ENCODE data around the gene KRT5.

The KRT5 gene

DNA sequence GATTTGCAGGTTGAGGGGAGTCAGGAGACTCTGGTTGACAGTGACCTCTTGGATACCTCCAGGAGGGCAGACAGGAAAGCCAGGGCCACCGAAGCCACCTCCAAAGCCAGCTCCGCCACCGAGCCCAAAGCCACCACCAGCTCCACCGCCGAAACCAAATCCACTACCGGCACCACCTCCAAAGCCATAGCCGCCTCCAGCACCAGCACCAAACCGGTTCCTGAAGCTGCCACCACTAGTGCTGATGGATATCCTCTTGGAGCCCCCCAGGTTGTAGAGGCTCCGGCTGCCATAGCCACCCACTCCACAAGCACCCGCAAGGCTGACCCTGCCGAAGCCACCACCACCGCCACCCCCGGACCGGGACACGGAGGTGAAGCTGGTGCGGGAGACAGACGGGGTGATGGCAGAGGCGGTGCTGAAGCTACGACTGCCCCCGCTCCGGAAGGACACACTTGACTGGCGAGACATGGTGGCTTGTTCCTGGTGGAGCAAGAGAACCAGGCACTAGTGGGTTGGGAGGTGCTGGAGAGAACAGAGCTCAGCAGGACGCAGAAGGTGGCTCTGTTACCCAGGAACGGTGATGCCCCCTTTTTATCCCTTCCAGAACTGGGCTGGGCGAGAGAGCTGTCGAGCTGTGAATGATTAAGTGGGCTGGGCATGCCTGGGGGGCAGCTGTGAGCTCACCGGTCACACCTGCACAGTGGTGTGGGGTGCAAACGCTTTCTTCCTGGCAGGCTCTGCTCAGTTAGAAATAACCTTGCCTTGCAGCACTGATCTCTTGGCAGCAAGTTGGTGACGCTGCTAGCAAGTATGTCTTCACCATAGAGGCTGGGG, at the start of gene KRT5:
KRT5 (minus strand) TSS at position 569 of the 837 bp plus-strand sequence; CDS start at position 471, 98 bp downstream.
- no peak for DNase-seq

DNA sequence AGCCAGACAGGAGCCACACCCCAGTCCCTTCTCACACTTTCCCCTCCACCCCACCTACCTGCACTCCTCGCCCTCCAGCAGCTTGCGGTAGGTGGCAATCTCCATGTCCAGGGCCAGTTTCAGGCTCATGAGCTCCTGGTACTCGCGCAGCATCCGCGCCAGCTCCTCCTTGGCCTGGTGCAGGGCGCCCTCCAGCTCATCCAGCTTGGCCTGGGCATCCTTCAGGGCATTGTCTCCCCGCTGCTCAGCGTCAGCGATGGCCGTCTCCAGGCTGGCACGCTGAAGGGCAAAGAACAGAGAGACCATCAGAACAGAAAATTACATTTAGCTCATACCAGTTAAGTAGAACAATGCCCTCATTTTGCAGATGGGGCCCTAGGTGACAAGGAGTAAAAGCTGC, 47.9 kb upstream of the KRT5 start:
- peak in 13 of 56 donors; percentile 4 to 36 (median 20) for DNase-seq

DNA sequence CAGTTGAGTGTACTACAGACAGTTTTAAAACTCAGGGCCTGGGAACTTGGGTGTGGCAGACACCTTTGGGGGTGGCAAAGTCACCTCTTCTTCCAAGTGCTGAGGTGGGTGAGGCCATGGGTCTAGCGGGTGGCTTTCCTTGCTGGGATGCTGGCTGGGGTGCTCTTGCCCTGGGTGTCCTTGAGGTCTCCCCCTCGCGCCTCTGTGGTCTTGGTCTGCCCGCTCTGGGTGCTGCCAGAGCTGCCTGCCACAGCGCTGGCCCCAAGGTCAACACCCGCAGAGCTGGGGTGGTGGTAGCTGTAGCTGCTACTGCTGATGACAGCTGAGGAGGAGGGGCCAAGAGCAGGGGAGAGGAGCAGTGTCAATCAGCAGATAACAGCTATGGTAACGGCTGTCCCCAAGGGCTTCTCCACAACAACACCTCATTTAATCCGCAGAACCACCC, 46.7 kb upstream of the KRT5 start:
- no peak for DNase-seq

DNA sequence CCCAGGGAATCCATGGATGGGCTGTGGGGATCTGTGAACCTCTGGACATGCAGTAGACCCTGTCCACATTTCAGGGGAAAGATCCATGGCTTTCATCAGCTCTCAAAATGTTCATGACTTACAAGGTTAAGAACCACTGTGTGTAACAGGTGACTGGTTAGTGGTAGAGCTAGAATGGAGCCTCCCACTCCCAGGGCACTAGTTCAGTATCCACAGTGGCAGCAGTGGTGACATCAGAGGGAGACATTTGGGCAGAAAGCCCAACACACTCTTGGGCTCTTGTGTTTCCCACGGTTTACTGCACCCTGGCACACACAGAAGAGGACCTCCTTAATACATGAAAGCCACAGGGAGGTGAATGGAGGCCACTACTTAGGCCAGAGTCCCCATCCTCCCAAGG, 44.4 kb upstream of the KRT5 start:
- DNase-seq = no peak

DNA sequence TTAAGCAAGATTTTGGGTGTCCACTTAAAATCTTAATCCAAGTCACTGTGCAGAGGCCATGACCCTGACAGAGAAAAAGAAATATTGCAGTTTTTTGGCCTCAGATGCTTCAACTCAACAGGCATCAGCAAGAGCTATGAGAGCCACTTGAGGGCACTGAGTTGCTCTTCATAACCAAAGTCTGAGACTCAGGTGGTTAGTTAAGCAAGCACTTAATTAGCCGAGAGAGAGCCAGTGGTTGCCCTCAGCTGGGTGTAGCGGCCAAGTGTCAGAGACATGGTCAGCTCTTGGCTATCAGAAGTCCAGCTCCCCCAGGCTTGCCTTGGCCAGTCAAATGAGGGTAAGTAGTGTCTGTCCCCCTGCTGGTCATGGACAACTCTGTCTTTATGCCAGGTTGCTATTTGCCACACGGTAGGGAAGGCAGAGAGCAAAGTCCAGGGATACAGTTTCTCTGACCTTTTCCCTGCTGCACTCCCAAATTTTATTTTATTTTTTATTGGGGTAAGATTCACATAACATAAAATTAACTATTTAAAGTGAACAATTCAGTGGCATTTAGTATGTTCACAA, 41.8 kb upstream of the KRT5 start:
- no peak for DNase-seq

DNA sequence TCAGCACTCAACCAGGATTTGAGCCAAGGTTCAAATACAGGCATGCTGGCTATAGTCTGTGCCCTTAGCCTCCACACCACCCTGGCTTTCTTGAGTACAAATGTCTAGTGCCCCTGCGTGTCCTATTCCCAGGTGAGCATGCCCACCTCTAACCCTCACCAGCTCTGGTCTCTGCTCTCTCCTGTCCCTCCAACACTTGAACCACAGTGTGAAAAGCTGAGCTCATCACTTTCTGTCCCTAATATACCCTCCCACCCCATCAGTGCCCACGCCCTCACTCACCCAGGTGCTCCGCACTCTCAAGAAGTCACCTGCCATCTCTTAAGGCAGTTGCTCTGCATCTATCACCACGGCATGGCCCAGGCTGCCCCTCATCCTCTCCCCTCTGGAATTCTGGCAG, 39.8 kb upstream of the KRT5 start:
- no peak for DNase-seq

DNA sequence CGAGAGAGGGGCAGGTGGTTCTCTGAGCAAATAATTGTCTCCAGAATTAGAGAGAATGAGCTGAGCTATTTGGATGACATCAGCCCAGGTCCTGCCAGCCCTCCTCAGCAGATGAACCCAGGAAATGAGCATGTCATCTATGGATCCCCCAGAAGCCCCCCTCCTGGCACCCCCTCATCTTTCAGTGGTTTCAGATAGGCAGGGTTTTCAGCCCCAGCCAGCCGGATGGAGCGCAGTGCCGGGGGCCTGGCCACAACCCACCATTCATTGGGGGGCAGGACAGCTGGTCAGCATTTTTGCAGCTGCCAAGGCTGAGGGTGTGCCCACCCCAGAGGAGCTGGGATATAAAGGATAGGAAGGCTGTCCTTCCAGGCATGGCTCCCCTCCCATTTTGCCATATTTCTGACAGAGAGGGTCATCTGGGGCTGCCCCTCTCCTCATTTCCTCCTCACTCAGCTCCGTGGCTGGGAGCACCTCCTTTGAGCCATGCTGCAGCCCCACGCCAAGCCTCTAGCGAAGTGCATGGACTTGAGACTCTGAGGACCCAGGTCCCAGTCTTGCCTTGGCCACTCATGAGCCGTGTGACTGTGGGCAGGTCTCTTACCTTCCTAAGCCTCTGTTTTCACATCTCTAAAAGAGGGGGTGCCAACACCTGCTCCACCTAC, 38.7 kb upstream of the KRT5 start:
- DNase-seq = no peak

DNA sequence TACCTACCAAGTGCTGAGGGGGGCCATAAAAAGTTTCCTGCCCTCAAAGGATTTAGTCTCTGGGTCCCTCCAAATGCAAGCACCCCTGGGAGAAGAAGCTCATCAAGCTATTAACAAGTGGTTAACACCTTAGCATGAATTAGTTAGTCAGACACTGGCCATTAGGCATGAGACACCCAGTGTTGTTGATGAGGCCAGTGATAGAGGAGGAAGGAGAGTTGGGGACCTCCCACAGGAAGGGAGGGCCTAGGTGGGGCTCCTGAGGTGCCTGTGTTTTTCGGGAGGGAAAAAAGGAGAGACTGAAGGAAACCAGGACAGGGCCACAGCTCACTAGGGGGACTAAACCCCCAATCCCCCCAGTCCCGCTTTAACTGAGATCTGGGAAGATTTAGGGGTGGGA, 37.3 kb upstream of the KRT5 start:
- no peak for DNase-seq

DNA sequence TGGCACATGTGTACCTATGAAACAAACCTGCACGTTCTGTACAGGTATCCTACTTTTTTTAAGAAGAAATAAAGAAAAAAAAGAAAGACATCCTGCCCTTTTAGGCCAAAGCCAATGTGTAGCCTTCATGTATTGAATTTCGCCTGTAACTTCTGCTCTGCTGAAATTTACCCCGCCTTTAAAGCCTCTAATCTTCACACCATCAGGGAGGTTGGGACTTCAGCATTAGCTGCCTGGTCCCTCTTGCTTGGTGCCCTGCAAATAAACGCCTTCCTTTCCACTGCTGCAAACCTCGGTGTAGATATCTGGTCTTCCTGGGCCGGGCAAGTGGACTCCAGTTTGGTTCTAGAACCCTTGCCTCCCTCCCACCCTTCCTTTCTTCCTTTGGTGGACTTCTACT, 35.4 kb upstream of the KRT5 start:
- DNase-seq = no peak

DNA sequence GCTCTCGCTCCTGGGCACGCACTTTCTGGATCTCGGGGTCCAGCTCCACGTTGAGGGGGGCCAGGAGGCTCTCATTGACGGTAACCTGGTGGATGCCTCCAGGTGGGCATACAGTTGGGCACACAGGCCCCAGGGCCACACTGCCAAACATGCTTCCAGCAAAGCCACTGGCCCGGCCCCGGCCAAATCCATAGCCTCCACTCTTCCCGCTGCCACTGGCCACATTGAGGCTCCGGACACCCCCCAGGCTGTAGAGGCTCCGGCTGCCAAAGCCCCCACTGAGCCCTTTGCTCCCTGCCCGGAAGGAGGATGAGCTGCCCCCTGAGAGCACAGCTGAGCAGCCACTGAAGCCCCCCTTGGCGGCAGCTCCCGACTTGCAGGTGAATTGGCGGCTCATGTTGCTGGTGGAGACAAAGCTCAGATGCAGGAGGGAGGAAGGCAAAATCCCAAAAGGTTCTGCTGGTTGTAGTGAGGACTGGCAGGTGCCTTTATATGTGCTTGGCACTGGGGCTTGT, 32.5 kb upstream of the KRT5 start, which contains the start of gene KRT71:
KRT71 (minus strand) TSS at position 465 of the 515 bp plus-strand sequence; CDS start at position 397, 68 bp downstream.
- DNase-seq = no peak

DNA sequence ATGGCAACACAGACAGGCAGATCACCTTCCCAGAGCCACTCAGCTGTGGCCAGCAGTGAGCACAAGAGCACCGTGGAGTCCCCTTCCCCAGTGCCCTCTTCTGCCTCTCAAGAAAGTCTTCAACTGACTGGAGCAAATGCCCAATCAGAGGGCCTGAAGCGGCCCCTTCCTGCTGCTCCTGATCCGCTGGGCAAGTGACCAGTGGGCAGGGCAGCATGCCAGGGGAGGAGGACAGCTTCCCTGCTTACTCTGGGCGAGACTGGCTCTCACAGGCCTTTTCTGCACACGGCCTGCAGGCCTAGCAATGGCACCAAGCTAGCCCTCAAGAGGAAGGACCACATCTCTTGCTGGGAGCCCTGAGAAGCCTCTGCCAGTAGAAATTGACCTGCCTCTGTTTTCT, 31.9 kb upstream of the KRT5 start:
- peak in 25 of 56 donors; percentile 5 to 74 (median 28) for DNase-seq

DNA sequence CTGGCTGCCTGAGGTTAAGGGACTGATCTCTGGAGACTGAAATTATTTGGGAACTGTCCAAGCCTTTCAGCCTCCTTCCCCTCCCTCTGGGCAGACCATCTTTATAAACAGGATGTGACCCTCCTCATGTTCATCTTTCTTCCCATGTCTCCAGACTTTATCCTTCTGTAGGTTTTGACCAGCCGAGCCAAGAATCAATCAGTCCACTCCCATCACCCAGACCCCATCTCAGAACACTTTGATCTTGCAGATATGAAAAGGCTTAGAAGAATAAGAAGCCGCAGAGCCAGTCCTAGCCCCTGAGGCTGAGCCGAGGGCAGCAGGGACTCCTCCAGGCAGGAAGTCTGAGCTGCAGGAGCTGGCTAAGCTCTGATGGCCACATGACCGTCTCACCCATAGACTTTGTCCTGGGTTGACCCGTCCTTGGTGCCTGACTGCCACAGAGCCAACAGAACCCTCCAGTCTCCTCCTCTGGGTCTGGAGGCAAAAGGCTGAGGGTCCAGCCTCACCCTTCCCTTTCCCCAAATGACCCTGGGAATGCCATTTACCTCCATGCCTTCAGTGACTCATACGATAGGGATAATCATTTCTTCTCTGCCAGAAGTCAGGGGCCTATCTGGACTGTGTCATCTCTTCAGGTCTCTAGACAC, 31.1 kb upstream of the KRT5 start:
- no peak for DNase-seq

DNA sequence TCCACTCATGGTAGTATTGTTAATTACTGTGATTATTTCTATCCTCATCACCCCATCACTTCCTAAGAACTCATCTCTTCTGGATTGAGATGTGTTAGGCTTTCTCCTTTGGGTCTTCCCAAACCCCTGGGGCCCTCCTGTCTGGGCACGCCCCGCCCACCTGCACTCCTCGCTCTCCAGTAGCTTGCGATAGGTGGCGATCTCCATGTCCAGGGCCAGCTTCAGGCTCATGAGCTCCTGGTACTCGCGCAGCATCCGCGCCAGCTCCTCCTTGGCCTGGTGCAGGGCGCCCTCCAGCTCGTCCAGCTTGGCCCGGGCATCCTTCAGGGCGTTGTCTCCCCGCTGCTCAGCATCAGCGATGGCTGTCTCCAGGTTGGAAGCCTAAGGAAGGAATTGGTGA, 25.9 kb upstream of the KRT5 start:
- DNase-seq = no peak

DNA sequence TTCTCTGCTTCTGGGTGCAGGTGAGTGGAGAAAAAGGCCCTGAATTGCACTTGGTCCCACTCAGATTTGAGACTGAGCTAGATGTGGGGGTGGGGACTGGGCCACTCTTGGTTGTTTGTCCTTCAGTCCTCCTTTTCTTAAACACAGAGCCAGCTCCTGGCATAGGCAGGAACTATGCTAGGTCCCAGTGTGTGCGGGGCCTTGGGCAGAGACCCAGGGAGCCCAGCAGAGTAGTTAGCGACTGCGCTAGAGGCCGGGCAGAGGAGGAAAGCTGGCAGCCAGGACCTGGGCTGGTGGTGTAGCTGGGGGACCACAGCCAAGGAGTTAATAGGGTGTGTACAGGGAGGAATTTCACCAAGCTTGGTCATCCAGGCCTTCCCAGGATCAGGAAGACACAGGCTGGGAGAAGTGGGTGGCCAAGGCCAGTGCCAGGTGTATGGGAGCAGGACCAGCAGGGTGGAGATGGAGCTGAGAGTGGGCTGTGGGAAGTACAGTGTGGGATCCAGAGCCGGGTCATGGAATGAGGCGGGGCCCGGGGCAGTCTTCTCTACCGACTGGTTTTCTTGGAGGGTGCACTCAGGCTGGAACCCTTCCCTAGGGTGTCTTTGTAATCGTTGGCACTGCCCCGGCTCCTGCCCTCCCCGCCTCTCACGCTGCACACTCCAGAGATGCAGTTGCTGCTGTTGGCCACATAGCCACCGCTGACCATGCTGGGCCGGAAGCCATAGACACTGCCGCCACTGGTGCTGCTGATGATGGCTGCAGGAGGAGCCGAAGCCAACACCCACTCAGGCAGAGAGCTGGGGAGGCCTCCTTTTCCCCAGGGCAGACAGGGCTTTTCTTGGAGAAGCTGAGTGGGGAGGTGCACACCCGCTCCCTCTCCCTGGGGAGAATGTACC, 24.0 kb upstream of the KRT5 start:
- DNase-seq = peak in 23 of 56 donors; percentile 6 to 70 (median 33)

DNA sequence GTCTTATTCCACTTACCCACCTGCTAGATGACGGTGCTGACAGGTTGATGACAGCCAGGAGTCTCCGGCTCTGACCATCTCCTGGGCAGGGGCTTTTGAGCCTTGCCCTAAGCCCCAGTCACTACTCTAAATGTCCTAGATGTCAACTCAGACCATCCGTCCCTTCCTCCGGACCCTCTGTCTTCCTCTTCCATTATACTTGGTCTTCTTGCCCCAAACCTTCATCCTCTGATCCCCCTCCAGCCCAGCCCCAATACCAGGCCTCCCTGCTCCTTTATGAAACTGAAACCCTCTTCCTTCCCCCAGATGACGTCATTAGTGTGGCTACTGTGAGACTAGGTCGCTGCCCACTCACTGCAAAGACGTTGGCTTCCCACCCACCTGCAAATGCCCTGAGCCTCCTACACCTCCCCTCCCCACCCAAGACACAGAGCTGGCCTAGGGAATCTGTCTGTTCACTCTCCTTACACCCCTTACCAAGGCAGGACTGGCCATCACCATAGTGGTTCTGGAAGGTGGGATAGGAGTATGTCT, 22.7 kb upstream of the KRT5 start:
- no peak for DNase-seq

DNA sequence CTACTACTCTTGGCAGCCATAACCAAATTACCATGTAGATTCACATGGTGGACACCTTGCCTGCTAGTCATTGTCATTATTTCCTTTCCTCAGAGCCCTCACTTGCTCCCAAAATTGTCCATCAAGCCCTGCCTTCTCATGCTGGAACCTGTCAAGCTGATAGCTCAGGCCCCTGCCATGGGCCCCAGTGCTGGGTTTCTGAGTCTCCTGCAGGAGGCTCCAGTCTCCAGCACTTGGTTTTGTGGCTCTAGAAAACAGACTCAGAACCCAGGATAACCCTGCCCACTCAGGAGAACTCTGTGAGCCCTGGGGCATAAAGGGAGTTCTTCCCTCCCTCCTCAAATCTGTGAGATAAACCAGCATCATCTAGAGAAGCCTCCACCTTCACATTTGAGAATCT, 22.0 kb upstream of the KRT5 start:
- no peak for DNase-seq

DNA sequence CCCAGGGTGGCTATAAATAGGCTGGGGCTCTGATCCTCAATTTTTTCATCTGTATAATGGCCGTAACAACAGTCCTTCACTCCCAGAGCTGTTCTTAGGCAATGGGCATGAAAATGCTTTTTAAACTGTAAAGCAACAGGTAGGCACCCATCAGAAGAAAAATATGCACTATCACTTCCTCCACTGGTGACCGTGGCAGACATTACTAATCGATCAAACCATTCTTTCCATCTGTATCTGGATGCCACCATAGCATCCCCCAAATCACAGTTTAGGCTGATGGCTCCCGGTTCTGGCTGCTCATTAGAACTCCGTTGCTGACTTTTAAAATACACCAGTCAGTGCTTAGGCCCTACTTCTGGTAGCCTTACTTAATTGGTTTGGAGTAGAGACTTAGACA, 21.5 kb upstream of the KRT5 start:
- no peak for DNase-seq

DNA sequence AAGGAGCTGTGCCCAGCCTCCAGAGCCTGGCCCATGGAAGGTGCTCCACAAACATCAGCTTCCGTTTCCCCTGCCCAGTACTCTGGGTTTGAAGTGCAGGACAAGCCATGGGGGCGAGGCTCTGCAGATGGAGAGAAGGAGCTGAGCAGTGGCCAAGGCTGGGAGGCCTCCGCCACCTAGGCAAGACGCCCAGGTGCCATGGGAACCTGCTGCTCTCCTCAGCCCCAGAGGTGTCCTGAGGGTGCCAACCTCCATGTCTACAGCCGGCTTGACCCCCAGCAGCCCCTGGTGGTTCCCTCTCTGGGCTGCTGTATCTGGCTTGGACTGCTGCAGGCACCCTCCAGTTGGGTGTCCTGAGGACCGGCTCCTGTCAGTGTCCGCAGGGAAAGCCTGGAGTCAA, 20.3 kb upstream of the KRT5 start:
- DNase-seq = no peak

DNA sequence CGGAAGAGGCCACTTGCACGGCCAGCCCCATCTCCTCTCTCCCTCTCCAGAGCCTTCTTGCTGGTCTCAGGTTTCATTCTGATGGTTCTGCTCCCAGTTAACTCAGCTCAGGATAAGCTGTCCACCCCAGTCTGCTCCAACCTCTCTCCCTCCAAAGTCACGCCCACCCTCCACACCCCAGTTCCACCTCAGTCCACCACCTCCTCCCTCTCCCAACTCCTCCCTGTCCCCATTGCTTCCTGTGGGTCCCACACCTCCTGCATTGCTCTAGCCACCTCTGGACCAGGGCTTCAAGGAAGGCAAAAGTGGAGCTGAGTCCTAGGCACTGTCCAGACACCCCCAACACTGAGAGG, 19.6 kb upstream of the KRT5 start:
- DNase-seq = no peak

DNA sequence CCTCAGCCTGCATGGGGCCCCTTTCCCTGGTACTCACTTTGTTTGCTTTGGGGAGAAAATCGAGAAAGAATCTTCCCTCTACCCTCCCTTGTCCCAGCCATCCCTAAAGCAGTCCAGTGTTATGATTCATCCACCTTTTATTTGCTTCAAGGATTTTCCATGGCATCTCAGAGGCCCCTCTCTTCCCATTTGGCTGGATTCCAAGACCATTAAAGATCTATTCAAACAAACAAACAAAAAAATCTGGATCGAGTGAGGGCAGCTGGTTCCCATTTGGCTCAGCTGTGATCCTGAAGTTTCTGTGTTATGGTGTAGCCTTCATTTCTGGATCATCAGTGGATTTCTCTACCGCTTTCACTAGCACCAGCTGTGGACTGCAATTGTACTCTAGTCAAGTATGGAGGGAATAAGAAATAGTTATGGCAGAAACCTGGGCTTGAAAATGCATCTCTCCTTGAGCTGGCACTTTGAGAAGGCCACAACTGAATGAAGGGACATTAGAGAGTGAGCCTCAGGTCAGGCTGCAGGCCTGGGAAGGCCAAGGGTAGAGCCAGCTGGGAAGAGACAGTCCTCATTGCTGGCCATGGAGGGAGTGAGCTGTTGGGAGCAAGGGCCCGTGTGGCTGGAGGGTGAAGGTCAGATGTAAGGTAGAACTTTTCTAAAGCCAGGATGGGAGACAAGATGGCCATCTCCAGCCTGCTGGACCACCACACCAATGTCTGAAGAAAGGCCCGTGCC, 19.1 kb upstream of the KRT5 start:
- DNase-seq = no peak
